Kidney (tissue), 14 donors: Measurements from ENCODE around the gene SCCPDH. TPM values are rescaled to one million over a fixed set of nuclear protein-coding genes. Genes with fewer than 3 reads are reported as not detected.

Experiments
- DNase-seq, 5 donors: peaks; one replicate each; pipeline ENCODE4 v3.0.0-alpha.2; 2013 to 2020
- FAIRE-seq: peaks from 2 replicates; lab custom pipeline; 2012; peaks lifted over from hg19 to GRCh38; lab: Jason Lieb, UNC
- H3K27ac ChIP-seq, 2 donors: one replicate each; pipeline ENCODE4 v1.7.0; 2013; ENCODE audit warnings: low read depth in 2 of 2, low read length in 2 of 2, inconsistent platforms in 1 of 2
- H3K27me3 ChIP-seq: one replicate; pipeline ENCODE4 v1.7.1; 2013; ENCODE audit warnings: low read length, inconsistent platforms; ENCODE audit not compliant: control insufficient read depth, insufficient read depth
- H3K36me3 ChIP-seq, 3 donors: one replicate each; pipeline versions ENCODE4 v1.7.0 to v1.7.1; 2013; ENCODE audit warnings: low read length in 3 of 3, control low read depth in 1 of 3, inconsistent platforms in 1 of 3; ENCODE audit not compliant: insufficient read depth in 3 of 3, control insufficient read depth in 2 of 3
- H3K4me1 ChIP-seq, 3 donors: one replicate each; pipeline versions ENCODE4 v1.7.0 to v1.7.1; 2013; ENCODE audit warnings: low read length in 3 of 3, inconsistent platforms in 1 of 3, low read depth in 1 of 3; ENCODE audit not compliant: control insufficient read depth in 2 of 3, insufficient read depth in 2 of 3
- H3K4me3 ChIP-seq, 3 donors: one replicate each; pipeline versions ENCODE4 v1.7.0 to v1.8.1; 2013; ENCODE audit warnings: low read length in 3 of 3, control low read depth in 1 of 3, inconsistent platforms in 1 of 3
- H3K9ac ChIP-seq, 3 donors: one replicate each; pipeline versions ENCODE4 v1.7.0 to v1.7.1; 2013; ENCODE audit warnings: low read length in 3 of 3, control low read depth in 1 of 3, inconsistent platforms in 1 of 3
- H3K9me3 ChIP-seq, 3 donors: one replicate each; pipeline versions ENCODE4 v1.7.0 to v1.7.1; 2013; ENCODE audit warnings: low read length in 3 of 3, control low read depth in 1 of 3, inconsistent platforms in 1 of 3; ENCODE audit not compliant: control insufficient read depth in 2 of 3, insufficient read depth in 1 of 3
- intact Hi-C: fragments of 100-400 bp; cut with DNase I; formaldehyde crosslinking; loops from one replicate; pipeline ENCODE4 v1.11.1; 2022
- polyA plus RNA-seq: library from polyadenylated mRNA; stranded (reverse); fragments of 350-450 nt; fragmentation: Illumina TruSeq; extraction: RNeasy Lipid Tissue Mini Kit (QIAGEN cat#74804); gene quantifications from one replicate; pipeline ENCODE4 v1.2.3, GENCODE V29; 2014; ENCODE audit warnings: low read depth, low replicate concordance; ENCODE audit not compliant: insufficient read depth
- total RNA-seq: library from RNA; stranded (reverse); fragmentation: NEBNext Ultra II Directional; extraction: Animal tissue kit (Norgen Biotek cat#: 25700); gene quantifications from one replicate; pipeline ENCODE4 v1.2.1, GENCODE V29; 2021
- TF ChIP-seq, protein P1 (sequence below): IDR thresholded peaks from 3 replicates; pipeline ENCODE4 v1.5.1; 2012; ENCODE audit warnings: mild to moderate bottlenecking, moderate library complexity, borderline replicate concordance; ENCODE audit not compliant: insufficient read depth; ENCODE audit errors: extremely low read depth
- donor health status: control.
- donor health status: control.
- donor health status: control.
- donor health status: control.
- donor health status: control.
- donor health status: DM: yes; HTN: yes; CAD: no.
- donor health status: Normal renal cell carcinoma (clear cell type).

SCCPDH gene
- total and polyA plus RNA-seq, 2 donors from 2014 or later: 37.2 to 48.6 TPM

DNA sequence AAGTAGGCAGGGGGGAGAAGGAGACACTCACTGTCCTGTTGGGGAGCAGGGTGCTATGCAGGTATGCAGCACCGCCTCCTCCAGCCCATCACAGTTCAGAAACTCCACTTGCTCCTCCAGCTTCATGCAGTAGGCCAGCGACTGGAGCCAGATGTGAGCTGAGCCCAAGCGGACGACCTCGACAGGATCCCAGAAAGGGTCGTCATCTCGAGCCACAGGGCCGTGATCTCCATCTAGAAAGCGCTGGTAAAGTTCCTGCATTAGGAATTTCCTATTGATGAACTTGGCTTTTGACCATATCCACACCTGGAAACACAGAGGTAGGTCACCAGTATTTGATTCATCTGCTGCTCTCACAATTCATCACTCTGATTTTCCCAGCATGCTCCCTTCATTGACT, 56.1 kb downstream of the SCCPDH start:
- Histone ChIP-seq H3K27me3 (no peaks in the 10 kb centered on the region), H3K4me1 (peaks cover 0 to 3% (median 0%) of the 10 kb centered on the region in 3 donors), H3K9ac (no peak overlapping the region), H3K9me3 (no peaks in the 10 kb centered on the region), H3K36me3 (peaks cover 0 to 9% (median 3%) of the 10 kb centered on the region in 3 donors), H3K4me3 (no peak overlapping the region), H3K27ac (no peak overlapping the region)
- TF ChIP-seq, protein P1, sequence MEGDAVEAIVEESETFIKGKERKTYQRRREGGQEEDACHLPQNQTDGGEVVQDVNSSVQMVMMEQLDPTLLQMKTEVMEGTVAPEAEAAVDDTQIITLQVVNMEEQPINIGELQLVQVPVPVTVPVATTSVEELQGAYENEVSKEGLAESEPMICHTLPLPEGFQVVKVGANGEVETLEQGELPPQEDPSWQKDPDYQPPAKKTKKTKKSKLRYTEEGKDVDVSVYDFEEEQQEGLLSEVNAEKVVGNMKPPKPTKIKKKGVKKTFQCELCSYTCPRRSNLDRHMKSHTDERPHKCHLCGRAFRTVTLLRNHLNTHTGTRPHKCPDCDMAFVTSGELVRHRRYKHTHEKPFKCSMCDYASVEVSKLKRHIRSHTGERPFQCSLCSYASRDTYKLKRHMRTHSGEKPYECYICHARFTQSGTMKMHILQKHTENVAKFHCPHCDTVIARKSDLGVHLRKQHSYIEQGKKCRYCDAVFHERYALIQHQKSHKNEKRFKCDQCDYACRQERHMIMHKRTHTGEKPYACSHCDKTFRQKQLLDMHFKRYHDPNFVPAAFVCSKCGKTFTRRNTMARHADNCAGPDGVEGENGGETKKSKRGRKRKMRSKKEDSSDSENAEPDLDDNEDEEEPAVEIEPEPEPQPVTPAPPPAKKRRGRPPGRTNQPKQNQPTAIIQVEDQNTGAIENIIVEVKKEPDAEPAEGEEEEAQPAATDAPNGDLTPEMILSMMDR: no peak
- FAIRE-seq: no peak
- no peak for DNase-seq
- intact Hi-C loops: no loop called here

DNA sequence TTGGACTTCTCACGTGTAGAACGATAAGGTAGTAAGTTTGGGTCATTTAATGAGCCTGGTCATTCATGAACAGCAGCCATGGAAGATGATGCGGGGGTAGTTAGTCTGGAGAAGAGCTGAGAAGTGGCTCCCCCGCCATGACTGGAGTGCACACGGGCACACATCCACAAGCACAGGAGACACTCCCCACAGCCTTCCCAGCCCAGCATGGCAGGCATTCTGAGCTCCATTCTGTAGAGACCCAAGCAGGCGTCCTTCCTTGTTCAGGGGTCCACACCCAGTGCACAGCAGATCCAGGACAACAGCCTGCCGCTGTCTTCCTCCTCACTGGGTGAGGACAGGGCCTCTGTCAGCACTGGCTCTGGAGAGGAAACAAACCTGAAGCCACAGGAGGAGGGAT, 57.0 kb downstream of the SCCPDH start:
- no peak overlapping the region for H3K4me3 ChIP-seq
- peaks cover 0 to 2% (median 0%) of the 10 kb centered on the region in 3 donors for H3K9me3 ChIP-seq
- H3K36me3 ChIP-seq: peaks cover 0 to 9% (median 3%) of the 10 kb centered on the region in 3 donors
- intact Hi-C loops: no loop called here
- H3K9ac ChIP-seq: no peak overlapping the region
- no peak for FAIRE-seq
- TF ChIP-seq, protein P1: no peak
- no peak overlapping the region for H3K27ac ChIP-seq
- H3K4me1 ChIP-seq: peaks cover 0 to 5% (median 0%) of the 10 kb centered on the region in 3 donors
- no peaks in the 10 kb centered on the region for H3K27me3 ChIP-seq
- peak in 1 of 5 donors; percentile 4 for DNase-seq

DNA sequence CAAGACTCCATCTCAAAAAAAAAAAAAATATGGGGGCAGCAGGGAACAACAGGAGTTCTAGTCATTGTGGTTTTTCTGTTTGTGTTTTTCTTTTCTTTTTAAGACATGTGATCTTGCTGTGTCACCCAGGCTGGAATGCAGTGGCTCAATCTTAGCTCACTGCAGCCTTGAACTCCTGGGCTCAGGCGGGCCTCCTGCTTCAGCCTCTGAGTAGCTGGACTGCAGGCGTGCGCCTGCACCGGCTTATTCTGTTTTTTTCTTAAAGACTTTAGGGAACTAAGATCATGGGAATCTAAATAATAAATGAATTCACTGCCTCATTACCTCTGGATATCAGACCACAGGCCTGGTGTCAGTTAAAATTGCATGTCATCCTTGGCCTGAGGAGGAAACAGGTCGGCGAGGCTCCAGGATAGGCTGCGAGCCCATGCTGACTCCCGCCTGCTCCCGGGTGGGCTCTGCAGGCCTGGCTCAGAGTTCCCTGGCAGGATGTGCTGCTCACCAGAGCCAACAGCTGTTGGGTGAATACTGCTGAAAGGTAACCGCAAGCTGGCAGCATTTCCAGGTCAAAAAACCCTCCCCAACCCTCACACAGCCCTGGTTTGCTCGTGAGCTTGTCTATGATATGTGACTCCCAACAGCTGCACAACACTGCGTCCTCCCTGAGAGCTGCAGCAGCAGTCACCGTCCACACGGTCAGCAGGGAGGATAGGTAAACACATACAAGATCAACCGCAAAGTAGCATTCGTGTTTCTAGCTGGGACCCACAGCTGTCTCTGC, 58.1 kb downstream of the SCCPDH start:
- H3K4me1 ChIP-seq: peaks cover 0 to 5% (median 0%) of the 10 kb centered on the region in 3 donors
- H3K9me3 ChIP-seq: peaks cover 0 to 2% (median 0%) of the 10 kb centered on the region in 3 donors
- DNase-seq (peak in 4 of 5 donors; percentile 77 to 85 (median 82)), FAIRE-seq (no peak)
- no peak overlapping the region for H3K9ac ChIP-seq
- no peak overlapping the region for H3K27ac ChIP-seq
- TF ChIP-seq, protein P1: no peak
- intact Hi-C loops: no loop called here
- peaks cover 0 to 1% (median 0%) of the 10 kb centered on the region in 3 donors for H3K36me3 ChIP-seq
- H3K4me3 ChIP-seq: no peak overlapping the region
- H3K27me3 ChIP-seq: no peaks in the 10 kb centered on the region
